SJSA1 (cell line): ENCODE results near the gene HDAC4. TPM values are rescaled to one million over a fixed set of nuclear protein-coding genes. Genes with fewer than 3 reads are reported as not detected.
A peak's percentile ranks its signal among the peaks of the same experiment; 100 is the strongest.

Source experiments
- DNase-seq, 2 experiments: peaks; one replicate each; pipeline ENCODE4 v3.0.0-alpha.2; 2015 to 2020; ENCODE audit warnings: low spot score in 2 of 2, low read depth in 1 of 2
- H3K27ac ChIP-seq: fragments of 250-450 bp; sonication (Bioruptor Pico); 2 replicates; pipeline ENCODE4 v1.5.1; 2020; ENCODE audit warnings: mild to moderate bottlenecking, moderate library complexity
- H3K27me3 ChIP-seq: fragments of 250-450 bp; sonication (Bioruptor Pico); replicated peaks from 2 replicates; pipeline ENCODE4 v1.5.1; 2020; ENCODE audit warnings: mild to moderate bottlenecking, moderate library complexity
- H3K36me3 ChIP-seq: fragments of 250-450 bp; sonication (Bioruptor Pico); 2 replicates; pipeline ENCODE4 v1.5.1; 2020; ENCODE audit warnings: mild to moderate bottlenecking
- H3K4me1 ChIP-seq: fragments of 250-450 bp; sonication (Bioruptor Pico); replicated peaks from 2 replicates; pipeline ENCODE4 v1.6.1; 2021; ENCODE audit warnings: mild to moderate bottlenecking
- H3K4me3 ChIP-seq: fragments of 250-450 bp; sonication (Bioruptor Pico); 2 replicates; pipeline ENCODE4 v1.5.1; 2020; ENCODE audit warnings: mild to moderate bottlenecking
- H3K9me3 ChIP-seq: fragments of 250-450 bp; sonication (Bioruptor Pico); replicated peaks from 2 replicates; pipeline ENCODE4 v1.5.1; 2020; ENCODE audit warnings: mild to moderate bottlenecking
- total RNA-seq: library from RNA; depleted of rRNA; stranded (reverse); fragments of >200 nt; shearing (Covaris generic); gene quantifications from 2 replicates; pipeline ENCODE4 v1.2.3, GENCODE V29; 2014

The HDAC4 gene
- total RNA-seq, 1 experiment from 2014 or later, result 13.2 TPM

GRCh38 chr2:239152916-239153305 lies 247.9 kb downstream of the HDAC4 start:
- Histone ChIP-seq H3K9me3 (no peaks in the 10 kb centered on the region), H3K36me3 (peaks cover 23% of the 10 kb centered on the region), H3K4me3 (no peak overlapping the region), H3K4me1 (peaks cover 20% of the 10 kb centered on the region), H3K27me3 (no peaks in the 10 kb centered on the region), H3K27ac (no peak overlapping the region)
- DNase-seq, result peak in 1 of 2 experiments; percentile 17

DNA sequence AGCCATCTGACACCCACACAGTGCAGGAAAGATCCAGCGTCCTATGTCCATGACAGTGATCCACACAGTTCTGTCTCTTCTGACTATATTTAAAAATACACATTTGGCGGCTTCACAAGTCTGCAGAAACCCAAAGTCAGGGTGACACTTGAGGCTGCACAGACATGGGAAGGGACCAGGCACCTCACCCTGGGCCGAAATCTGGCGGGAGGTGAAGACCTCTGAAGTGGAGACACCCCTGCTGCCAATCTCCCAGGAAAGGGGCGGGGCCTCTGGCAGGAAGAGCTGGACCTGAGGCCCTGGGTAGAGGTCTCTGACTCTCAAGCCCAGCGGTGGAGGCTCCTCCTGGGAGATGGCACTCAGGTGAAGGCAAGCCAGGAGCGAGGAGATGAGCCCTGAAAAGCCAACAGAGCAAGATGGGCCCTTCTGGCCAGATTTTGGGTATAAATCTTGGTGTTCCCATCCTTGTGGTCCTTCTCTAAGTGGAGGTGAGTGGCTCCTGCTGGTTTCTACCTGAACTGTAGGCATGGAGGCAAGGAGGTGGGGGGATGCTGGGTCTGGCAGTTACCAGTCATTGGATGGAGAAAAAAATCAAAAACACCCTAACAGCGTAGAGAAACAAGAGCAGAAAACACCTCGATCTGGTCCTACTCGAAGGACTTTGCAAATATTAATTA lies 248.4 kb downstream of the HDAC4 start:
- no peak overlapping the region for H3K27ac ChIP-seq
- H3K4me1 ChIP-seq, result peaks cover 21% of the 10 kb centered on the region
- DNase-seq, result peak in 1 of 2 experiments; percentile 34
- H3K27me3 ChIP-seq, result no peaks in the 10 kb centered on the region
- peaks cover 23% of the 10 kb centered on the region for H3K36me3 ChIP-seq
- no peak overlapping the region for H3K4me3 ChIP-seq
- H3K9me3 ChIP-seq, result no peaks in the 10 kb centered on the region

GRCh38 chr2:239151201-239152131 lies 249.4 kb downstream of the HDAC4 start:
- H3K27me3 ChIP-seq, result no peaks in the 10 kb centered on the region
- peaks cover 23% of the 10 kb centered on the region for H3K36me3 ChIP-seq
- no peaks in the 10 kb centered on the region for H3K9me3 ChIP-seq
- no peak overlapping the region for H3K4me3 ChIP-seq
- H3K4me1 ChIP-seq, result peaks cover 19% of the 10 kb centered on the region
- DNase-seq, result peak in 1 of 2 experiments; percentile 21
- H3K27ac ChIP-seq, result no peak overlapping the region

DNA sequence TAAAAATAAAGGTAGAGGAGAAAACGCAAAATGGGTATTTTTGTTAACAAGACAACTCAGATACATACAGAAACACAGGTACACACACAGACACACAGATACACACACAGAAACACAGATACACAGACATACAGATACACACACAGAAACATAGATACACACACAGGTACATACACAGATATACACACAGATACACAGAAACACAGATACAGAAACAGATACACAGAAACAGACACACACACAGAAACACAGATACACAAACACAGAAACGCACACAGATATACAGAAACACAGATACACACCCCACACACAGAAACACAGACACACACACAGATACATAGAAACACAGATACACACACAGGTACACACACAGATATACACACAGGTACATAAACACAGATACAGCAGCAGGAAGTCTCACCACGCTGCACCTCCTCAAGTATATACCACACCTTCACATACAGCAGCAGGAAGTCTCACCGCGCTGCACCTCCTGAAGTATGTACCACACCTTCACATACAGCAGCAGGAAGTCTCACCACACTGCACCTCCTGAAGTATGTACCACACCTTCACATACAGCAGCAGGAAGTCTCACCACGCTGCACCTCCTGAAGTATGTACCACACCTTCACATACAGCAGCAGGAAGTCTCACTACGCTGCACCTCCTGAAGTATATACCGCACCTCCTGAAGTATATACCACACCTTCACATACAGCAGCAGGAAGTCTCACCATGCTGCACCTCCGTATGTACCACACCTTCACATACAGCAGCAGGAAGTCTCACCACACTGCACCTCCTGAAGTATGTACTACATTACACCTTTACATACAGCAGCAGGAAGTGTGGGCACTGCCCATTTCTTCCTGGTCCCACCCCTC lies 250.5 kb downstream of the HDAC4 start:
- peaks cover 14% of the 10 kb centered on the region for H3K36me3 ChIP-seq
- H3K4me3 ChIP-seq, result no peak overlapping the region
- no peaks in the 10 kb centered on the region for H3K9me3 ChIP-seq
- H3K27me3 ChIP-seq, result no peaks in the 10 kb centered on the region
- DNase-seq, result no peak
- H3K4me1 ChIP-seq, result peaks cover 13% of the 10 kb centered on the region
- no peak overlapping the region for H3K27ac ChIP-seq

GRCh38 chr2:239149501-239149900 lies 251.3 kb downstream of the HDAC4 start:
- H3K27ac ChIP-seq, result no peak overlapping the region
- H3K9me3 ChIP-seq, result no peaks in the 10 kb centered on the region
- H3K4me1 ChIP-seq, result peaks cover 13% of the 10 kb centered on the region
- no peak for DNase-seq
- no peak overlapping the region for H3K4me3 ChIP-seq
- H3K36me3 ChIP-seq, result peaks cover 8% of the 10 kb centered on the region
- H3K27me3 ChIP-seq, result no peaks in the 10 kb centered on the region

DNA sequence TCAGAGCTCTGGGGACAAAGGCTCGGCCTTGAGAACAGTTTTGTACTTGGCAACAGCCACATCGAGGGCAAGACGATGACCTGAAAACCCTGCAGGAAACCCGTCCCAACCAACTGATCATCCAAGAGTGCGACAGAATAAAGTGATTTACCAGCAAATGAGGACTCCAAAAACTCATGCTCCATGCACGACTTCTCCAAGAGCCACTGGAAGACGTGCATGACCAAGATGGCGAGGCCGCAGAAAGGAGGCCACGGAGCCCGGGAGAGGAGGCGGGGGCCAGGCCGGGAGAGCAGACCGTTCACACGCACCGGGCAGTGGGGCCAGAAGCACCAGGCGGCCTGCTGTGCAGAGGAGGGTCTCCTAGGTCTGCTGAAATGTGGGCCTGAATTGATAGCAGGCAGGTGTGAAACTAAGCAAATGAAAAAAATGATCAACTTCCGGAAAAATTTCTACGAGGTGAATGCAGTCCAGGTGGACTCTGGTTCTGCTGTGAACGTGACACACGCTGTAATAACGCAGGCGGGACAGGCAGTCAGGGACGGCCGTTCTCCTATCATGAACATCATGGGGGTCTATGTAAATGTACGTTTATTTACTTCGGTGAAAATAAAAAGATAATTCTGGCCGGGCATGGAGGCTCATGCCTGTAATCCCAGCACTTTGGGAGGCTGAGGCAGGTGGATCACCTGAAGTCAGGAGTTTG lies 252.2 kb downstream of the HDAC4 start:
- Histone ChIP-seq H3K9me3 (no peaks in the 10 kb centered on the region), H3K27me3 (no peaks in the 10 kb centered on the region), H3K27ac (no peak overlapping the region), H3K4me1 (peaks cover 21% of the 10 kb centered on the region), H3K4me3 (no peak overlapping the region), H3K36me3 (peaks cover 12% of the 10 kb centered on the region)
- DNase-seq, result no peak

- Histone ChIP-seq H3K27ac (no peak overlapping the region), H3K9me3 (no peaks in the 10 kb centered on the region), H3K4me1 (peaks cover 23% of the 10 kb centered on the region), H3K4me3 (no peak overlapping the region), H3K36me3 (peaks cover 11% of the 10 kb centered on the region), H3K27me3 (no peaks in the 10 kb centered on the region)
- no peak for DNase-seq
These were observed 253.4 kb downstream of the HDAC4 start for GRCh38 chr2:239147376-239147775.

- peaks cover 11% of the 10 kb centered on the region for H3K36me3 ChIP-seq
- H3K4me1 ChIP-seq, result peaks cover 23% of the 10 kb centered on the region
- H3K4me3 ChIP-seq, result no peak overlapping the region
- no peak overlapping the region for H3K27ac ChIP-seq
- DNase-seq, result no peak
- H3K27me3 ChIP-seq, result no peaks in the 10 kb centered on the region
- H3K9me3 ChIP-seq, result no peaks in the 10 kb centered on the region
These were observed 254.1 kb downstream of the HDAC4 start for GRCh38 chr2:239146741-239147181.

- Histone ChIP-seq H3K27ac (no peak overlapping the region), H3K9me3 (no peaks in the 10 kb centered on the region), H3K4me1 (peaks cover 27% of the 10 kb centered on the region), H3K36me3 (peaks cover 11% of the 10 kb centered on the region), H3K27me3 (no peaks in the 10 kb centered on the region), H3K4me3 (no peak overlapping the region)
- no peak for DNase-seq
These were observed 254.7 kb downstream of the HDAC4 start for GRCh38 chr2:239146011-239146641.

DNA sequence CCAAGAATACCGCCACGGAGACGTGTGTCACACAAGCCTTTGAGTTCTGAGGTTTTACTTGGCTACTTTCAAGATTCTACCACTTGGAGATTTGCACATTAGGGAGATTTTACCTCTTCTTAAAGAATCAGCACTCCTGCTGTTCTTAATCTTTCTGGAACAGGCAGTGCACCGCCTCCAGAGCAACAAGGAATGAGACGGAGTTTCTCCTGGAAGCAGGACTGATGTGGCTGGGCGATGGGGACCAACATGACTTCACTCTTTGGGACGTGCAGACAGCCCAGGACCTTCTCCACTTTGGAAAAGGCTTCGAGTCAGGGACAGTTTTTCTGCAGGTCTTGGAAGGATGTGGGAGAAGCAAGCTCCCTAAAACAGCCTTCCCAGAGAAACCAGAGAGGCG lies 255.2 kb downstream of the HDAC4 start:
- Histone ChIP-seq H3K27ac (no peak overlapping the region), H3K4me3 (no peak overlapping the region), H3K9me3 (no peaks in the 10 kb centered on the region), H3K27me3 (no peaks in the 10 kb centered on the region), H3K36me3 (peaks cover 11% of the 10 kb centered on the region), H3K4me1 (peaks cover 32% of the 10 kb centered on the region)
- no peak for DNase-seq

GRCh38 chr2:239145106-239145505 lies 255.7 kb downstream of the HDAC4 start:
- H3K4me3 ChIP-seq, result no peak overlapping the region
- H3K4me1 ChIP-seq, result peaks cover 37% of the 10 kb centered on the region
- H3K9me3 ChIP-seq, result no peaks in the 10 kb centered on the region
- no peak for DNase-seq
- H3K27ac ChIP-seq, result no peak overlapping the region
- H3K27me3 ChIP-seq, result no peaks in the 10 kb centered on the region
- peaks cover 11% of the 10 kb centered on the region for H3K36me3 ChIP-seq

DNA sequence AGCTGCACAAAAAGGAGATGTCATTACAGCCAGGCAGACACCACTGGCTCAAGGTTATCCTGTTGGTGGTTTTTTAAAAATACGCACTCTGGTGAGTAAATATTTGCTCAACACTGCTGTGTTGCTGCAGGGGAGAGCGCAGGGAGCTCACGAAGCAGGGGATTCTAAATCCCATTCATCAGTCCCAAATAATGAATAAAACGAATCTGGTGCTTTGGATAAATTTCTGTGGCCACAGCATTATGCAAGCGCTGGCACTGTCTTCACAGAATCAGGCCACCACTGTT lies 256.2 kb downstream of the HDAC4 start:
- H3K27me3 ChIP-seq, result no peaks in the 10 kb centered on the region
- peaks cover 41% of the 10 kb centered on the region for H3K4me1 ChIP-seq
- H3K4me3 ChIP-seq, result no peak overlapping the region
- no peak overlapping the region for H3K27ac ChIP-seq
- no peak for DNase-seq
- H3K9me3 ChIP-seq, result no peaks in the 10 kb centered on the region
- H3K36me3 ChIP-seq, result peaks cover 11% of the 10 kb centered on the region
